ENCODE measurements around the gene KL. TPM values are rescaled to one million over a fixed set of nuclear protein-coding genes. Genes with fewer than 3 reads are reported as not detected.

The KL gene
- total and polyA plus RNA-seq, 2 of the 8 experiments (the other 6 are each of a cell fraction or from before 2014, with no cell fraction given), result 0.02 TPM; not detected in 1

GRCh38 chr13:32986552-32986951 is 29.7 kb upstream of the KL start:
- no peak overlapping the region for H3K4ac ChIP-seq (replicated peaks; ENCODE audit: insufficient read length, low read depth, low read length)
- no peak overlapping the region for H3K14ac ChIP-seq (ENCODE audit: insufficient read length)
- ChIA-PET CTCF (ENCODE audit: partially characterized antibody) (interaction anchor here (1.1 kb wide), 1 partner anchor 9 kb away, joined by 3 read pairs; no protein-coding TSS in a partner anchor), POLR2A (ENCODE audit: partially characterized antibody) (no interaction called here)
- no peak overlapping the region for H2BK5ac ChIP-seq (ENCODE audit: low read depth, low read length)
- H3K18ac ChIP-seq (ENCODE audit: extremely low read depth, low read length), result no peak overlapping the region
- DNase-seq (ENCODE audit: low read depth in 1 of 2, low spot score in 2 of 2) (no peak), FAIRE-seq (no peak)
- H3K4me3 ChIP-seq (ENCODE audit: extremely low read depth in 1 of 4, insufficient read depth in 2 of 4, low read depth in 3 of 4, low read length in 4 of 4), result no peak overlapping the region
- no peaks in the 10 kb centered on the region for H3K23me2 ChIP-seq (ENCODE audit: low read depth, low read length)
- no peak overlapping the region for H2AK5ac ChIP-seq (ENCODE audit: low read depth, low read length)
- H3K4me2 ChIP-seq (ENCODE audit: insufficient read depth in 1 of 2, low read depth in 2 of 2, low read length in 2 of 2), result no peak overlapping the region
- no peak overlapping the region for H2BK12ac ChIP-seq (ENCODE audit: low read depth, low read length)
- no peak overlapping the region for H4K8ac ChIP-seq (ENCODE audit: extremely low read depth, insufficient read depth, low read length)
- H4K5ac ChIP-seq (ENCODE audit: insufficient read length, low read depth, low read length), result no peak overlapping the region
- H4K91ac ChIP-seq (replicated peaks; ENCODE audit: insufficient read length, low read length), result no peak overlapping the region
- no peak overlapping the region for H3K56ac ChIP-seq (replicated peaks; ENCODE audit: insufficient read length, low read depth, low read length)
- no peaks in the 10 kb centered on the region for H3K27me3 ChIP-seq (replicated peaks in 1 of 4; ENCODE audit: control insufficient read depth in 3 of 4, extremely low read depth in 1 of 4, insufficient read depth in 3 of 4, low read length in 3 of 4)
- no peaks in the 10 kb centered on the region for H3K36me3 ChIP-seq (ENCODE audit: control insufficient read depth in 2 of 4, insufficient read depth in 4 of 4, low read length in 3 of 4)
- no peak overlapping the region for H3K27ac ChIP-seq (ENCODE audit: low read depth, low read length)
- H3K4me1 ChIP-seq (replicated peaks in 1 of 4; ENCODE audit: control insufficient read depth in 3 of 4, insufficient read depth in 4 of 4, low read length in 3 of 4), result no peaks in the 10 kb centered on the region
- no peak overlapping the region for H2BK120ac ChIP-seq (replicated peaks; ENCODE audit: low read depth, low read length)
- no peaks in the 10 kb centered on the region for H3K79me1 ChIP-seq (ENCODE audit: low read depth, low read length)
- H3K79me2 ChIP-seq (ENCODE audit: control insufficient read depth in 1 of 2, insufficient read depth in 2 of 2, low read length in 2 of 2), result no peaks in the 10 kb centered on the region
- 89% methylated on average over 8 of the region's 8 CpGs; no CpG with 5 or more reads in 1 of the 2 experiments for WGBS, 2 experiments (ENCODE audit: extremely low coverage in 1 of 2, insufficient coverage in 1 of 2, insufficient read length in 1 of 2, insufficient replicate concordance in 2 of 2, low coverage in 1 of 2, low lambda C conversion rate in 2 of 2, missing lambda C conversion rate in 1 of 2)
- H3K9me3 ChIP-seq (ENCODE audit: insufficient read depth in 2 of 2, low read depth in 1 of 2, low read length in 1 of 2), result no peaks in the 10 kb centered on the region
- H2BK15ac ChIP-seq (ENCODE audit: low read length), result no peak overlapping the region
- no peak overlapping the region for H3K23ac ChIP-seq (ENCODE audit: insufficient read length)
- no peak overlapping the region for H2AFZ ChIP-seq (ENCODE audit: low read length)
- no peak overlapping the region for H3K9ac ChIP-seq (replicated peaks in 1 of 4; ENCODE audit: extremely low read depth in 1 of 4, low read depth in 3 of 4, low read length in 3 of 4)
- no peaks in the 10 kb centered on the region for H4K20me1 ChIP-seq (replicated peaks in 1 of 2; ENCODE audit: control insufficient read depth in 1 of 2, insufficient read depth in 2 of 2, low read length in 2 of 2)
- no peak overlapping the region for H2BK20ac ChIP-seq (ENCODE audit: low read length)
- TF ChIP-seq JUND (IDR thresholded peaks at IDR 0.05; ENCODE audit: low read length) (no peak), GABPA (IDR thresholded peaks at IDR 0.05; ENCODE audit: borderline replicate concordance, insufficient read depth, low read length) (no peak), RBBP5 (IDR thresholded peaks at IDR 0.05; ENCODE audit: borderline replicate concordance, low read depth, low read length) (no peak), USF2 (IDR thresholded peaks at IDR 0.05; ENCODE audit: low read length) (no peak), POU5F1 (IDR thresholded peaks at IDR 0.05; ENCODE audit: low read depth, low read length) (no peak), RNF2 (IDR thresholded peaks at IDR 0.05; ENCODE audit: borderline replicate concordance, low read depth, low read length, missing control alignments, poor library complexity, severe bottlenecking) (no peak), GTF2F1 (IDR thresholded peaks at IDR 0.05; ENCODE audit: borderline replicate concordance, low read depth, low read length) (no peak), CREB1 (IDR thresholded peaks at IDR 0.05) (no peak), RAD21 (IDR thresholded peaks at IDR 0.05 in 1 of 2, conservative IDR thresholded peaks at IDR 0.05 in 1 of 2; ENCODE audit: low read depth in 2 of 2, low read length in 2 of 2) (no peak; a peak in 1 of 4 replicates), RFX5 (IDR thresholded peaks at IDR 0.05; ENCODE audit: borderline replicate concordance, low read depth, low read length) (no peak), CEBPB (IDR thresholded peaks at IDR 0.05; ENCODE audit: low read depth, low read length) (no peak), TBP (IDR thresholded peaks at IDR 0.05; ENCODE audit: low read depth, low read length) (no peak)
- TF ChIP-seq, protein P1, sequence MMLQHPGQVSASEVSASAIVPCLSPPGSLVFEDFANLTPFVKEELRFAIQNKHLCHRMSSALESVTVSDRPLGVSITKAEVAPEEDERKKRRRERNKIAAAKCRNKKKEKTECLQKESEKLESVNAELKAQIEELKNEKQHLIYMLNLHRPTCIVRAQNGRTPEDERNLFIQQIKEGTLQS (IDR thresholded peaks at IDR 0.05; ENCODE audit: insufficient read depth, low read depth, low read length), result no peak
